Measurements from ENCODE around the gene SLC49A3. TPM values are rescaled to one million over a fixed set of nuclear protein-coding genes. Genes with fewer than 3 reads are reported as not detected.

SLC49A3 gene
- total RNA-seq, 4 donors from 2014 or later: 7.8 to 20.1 (median 14.4) TPM

DNA sequence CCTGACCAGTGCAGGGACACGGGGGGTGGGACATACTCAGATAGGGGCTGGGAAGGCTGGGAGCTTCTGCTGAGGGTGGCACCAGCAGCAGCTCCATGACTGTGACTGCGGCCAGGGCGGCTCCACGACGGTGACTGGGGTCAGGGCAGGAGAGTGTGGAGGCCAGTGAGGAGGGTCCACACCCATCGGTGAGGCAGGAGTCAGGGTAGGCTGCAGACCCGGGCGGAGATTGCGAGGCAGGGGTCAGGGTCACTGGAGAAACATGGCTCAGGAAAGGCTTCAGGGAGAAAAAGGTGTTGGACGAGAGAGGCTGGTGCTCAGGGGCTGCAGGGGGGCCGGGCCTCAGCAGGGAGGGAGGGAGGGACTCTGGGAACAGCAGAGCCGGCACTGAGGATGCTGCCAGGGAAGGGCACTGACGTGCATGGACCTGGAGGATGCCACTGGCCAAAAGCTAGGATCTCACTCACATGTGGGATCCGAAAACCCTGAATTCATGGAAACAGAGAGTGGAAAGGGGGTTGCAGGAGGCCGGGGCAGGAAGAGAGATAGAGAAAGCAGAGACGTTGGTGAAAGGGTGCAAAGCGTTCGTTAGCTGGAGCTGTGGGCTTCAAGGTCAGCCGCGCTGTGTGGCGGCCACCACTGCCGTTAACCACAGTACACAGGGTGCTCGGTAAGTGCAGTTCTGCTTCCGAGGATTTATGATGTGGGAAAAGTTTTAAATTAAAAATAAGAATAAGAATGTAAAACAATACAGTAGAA, 36.9 kb downstream of the SLC49A3 start:
- no peak for TF ChIP-seq CTCF (IDR thresholded peaks at IDR 0.05; ENCODE audit: low read depth)

GRCh38 chr4:650951-651883, 37.7 kb downstream of the SLC49A3 start:
- TF ChIP-seq CTCF (IDR thresholded peaks at IDR 0.05; ENCODE audit: low read depth): no peak

DNA sequence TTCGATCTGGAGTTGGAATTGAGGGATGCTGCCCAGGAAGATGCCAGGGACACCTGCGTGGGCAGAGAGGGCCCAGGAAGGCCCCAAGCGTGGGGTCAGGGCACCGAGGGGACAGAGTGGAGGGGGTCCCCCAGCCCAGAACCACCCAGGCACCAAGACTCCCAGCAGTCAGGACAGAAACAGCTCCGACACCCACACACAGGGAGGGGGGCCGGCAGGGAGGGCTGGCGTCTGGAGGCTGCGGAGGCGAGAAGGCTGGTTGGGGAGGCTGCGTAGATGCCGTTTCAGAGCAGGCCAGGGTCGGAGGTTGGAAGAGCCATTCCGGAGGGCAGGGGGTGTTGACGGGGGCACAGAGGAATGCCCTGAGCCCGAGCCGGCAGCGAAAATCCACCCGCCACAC, 38.5 kb downstream of the SLC49A3 start:
- TF ChIP-seq CTCF (IDR thresholded peaks at IDR 0.05; ENCODE audit: low read depth): no peak

DNA sequence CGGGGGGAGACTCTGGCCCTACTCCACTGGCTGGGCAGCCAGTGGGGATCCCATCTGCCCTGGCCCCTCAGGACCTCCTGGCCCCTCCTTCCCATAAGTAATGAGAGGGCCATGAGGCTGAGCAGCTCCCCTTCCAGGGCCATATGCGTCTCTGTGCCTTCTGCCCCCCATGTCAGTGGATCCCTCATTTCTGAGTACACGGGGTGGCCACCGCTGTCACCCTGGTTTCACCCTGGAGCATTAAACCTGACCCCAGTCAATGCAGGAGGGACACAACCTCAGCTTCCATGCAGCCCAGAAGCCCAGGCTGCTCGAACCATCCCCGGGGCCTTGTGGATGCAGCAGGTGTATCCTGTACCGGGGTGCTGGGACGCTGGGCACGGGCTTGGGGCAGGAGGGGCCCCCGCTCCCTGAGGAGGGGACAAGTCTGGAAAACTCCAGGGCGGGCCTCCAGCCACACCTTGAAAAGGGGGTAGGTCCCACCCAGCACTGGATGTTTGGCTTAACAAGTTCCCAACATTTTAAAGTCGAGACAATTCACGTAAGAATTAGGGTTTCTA, 39.1 kb downstream of the SLC49A3 start:
- no peak for TF ChIP-seq CTCF (IDR thresholded peaks at IDR 0.05; ENCODE audit: low read depth)

- no peak for TF ChIP-seq CTCF (IDR thresholded peaks at IDR 0.05; ENCODE audit: low read depth)
Observed at GRCh38 chr4:649293-649625, 39.7 kb downstream of the SLC49A3 start.

DNA sequence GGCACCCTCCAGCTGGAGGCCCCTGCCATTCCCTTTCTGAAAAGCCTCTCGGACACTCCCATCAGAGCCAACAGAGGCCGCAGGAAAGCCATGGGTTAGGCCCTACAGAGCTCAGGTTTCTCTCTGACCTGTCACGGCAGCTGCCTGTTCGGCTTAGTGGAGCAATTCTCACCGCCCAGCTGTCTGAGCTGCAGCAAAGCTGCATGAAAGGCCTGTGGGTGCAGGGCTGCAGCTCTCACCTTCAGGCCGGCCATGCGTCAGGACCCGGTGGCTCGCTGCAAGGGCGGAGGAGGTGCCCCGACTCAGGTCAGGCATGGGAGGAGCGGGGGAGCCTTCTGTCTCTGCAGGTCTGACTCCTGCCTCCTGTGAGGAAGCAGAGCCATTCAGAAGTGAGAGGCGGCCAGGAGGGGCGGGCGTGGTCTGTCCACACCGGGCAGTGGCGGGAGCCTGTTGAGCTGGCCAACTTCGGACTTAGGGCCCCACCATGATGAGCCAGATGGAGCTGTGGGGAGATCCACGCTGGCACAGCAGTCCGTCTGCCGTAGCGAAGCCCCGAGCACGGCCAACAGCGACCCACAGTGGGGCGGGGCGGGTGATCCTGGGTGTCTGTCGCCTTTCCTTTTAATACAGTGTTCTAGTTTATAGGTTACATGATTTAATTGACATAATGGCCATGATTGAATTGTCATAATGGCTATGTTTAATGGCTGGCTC, 40.2 kb downstream of the SLC49A3 start:
- no peak for TF ChIP-seq CTCF (IDR thresholded peaks at IDR 0.05; ENCODE audit: low read depth)

Measured in subcutaneous adipose tissue (tissue), 4 donors.